ENCODE measurements around the gene NTSR1. TPM values are rescaled to one million over a fixed set of nuclear protein-coding genes. Genes with fewer than 3 reads are reported as not detected.

Gene NTSR1
- total RNA-seq, 1 experiment from 2014 or later, result 44.1 TPM

- Histone ChIP-seq H3K36me3 (ENCODE audit: control insufficient read depth, insufficient read depth, low read length) (peaks cover 3% of the 10 kb centered on the region; the same call in 1 of the 2 replicates), H3K4me3 (ENCODE audit: low read depth in 2 of 2, low read length in 2 of 2) (peak overlapping the region; percentile 55 to 86), H3K4me1 (ENCODE audit: control insufficient read depth, insufficient read depth, low read length) (peaks cover 66% of the 10 kb centered on the region), H3K9me3 (ENCODE audit: control insufficient read depth, insufficient read depth, low read depth, low read length) (no peaks in the 10 kb centered on the region), H3K27me3 (ENCODE audit: control insufficient read depth, insufficient read depth, low read length) (no peaks in the 10 kb centered on the region), H3K27ac (ENCODE audit: low read length) (peak overlapping the region; percentile 89)
- BruUV-seq (replicated peaks), result no TSS peak
- ChIA-PET POLR2A (no interaction called here), CTCF (no interaction called here)
- intact Hi-C loops (cut with micrococcal nuclease; ENCODE audit: unreplicated experiment) (no loop called here), in situ Hi-C loops (cut with HindIII; ENCODE audit: low pct_unique_long_range_greater_than_20kb, low sequenced_read_pairs) (no loop called here)
- DNase-seq (ENCODE audit: low read depth, low spot score), result no peak
- ATAC-seq, result peak; percentile 64
- TF ChIP-seq TCF7L2 (IDR thresholded peaks at IDR 0.05; ENCODE audit: low read depth, low read length) (peak; percentile 28), REST (IDR thresholded peaks at IDR 0.05; ENCODE audit: insufficient read depth in 1 of 2, low read depth in 2 of 2, low read length in 1 of 2) (no peak)
Measured at GRCh38 chr20:62710886-62711702, 2.5 kb downstream of the NTSR1 start.

DNA sequence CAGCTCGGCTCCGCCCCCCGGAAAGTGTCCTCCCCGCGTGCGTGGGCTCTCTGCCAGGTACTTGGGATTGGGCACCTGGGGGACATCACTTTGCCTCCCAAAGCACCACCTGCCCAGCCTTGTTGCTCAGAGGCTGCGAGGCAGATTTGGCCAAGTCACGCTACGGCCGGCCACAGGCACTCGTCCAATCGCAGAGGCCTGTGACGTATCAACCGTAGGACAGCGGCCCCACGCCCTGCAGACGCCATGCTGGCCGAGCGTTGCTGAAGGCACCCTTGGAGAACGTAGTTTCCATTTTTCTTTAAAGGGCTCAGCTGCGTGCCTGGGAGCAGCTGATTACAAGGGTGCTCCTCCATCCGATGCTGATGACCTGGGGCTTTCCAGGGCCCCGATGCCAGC is 3.1 kb downstream of the NTSR1 start:
- BruUV-seq (replicated peaks), result no TSS peak
- H3K4me3 ChIP-seq (ENCODE audit: low read depth in 2 of 2, low read length in 2 of 2), result peak overlapping the region; percentile 55 to 86
- CTCF ChIA-PET, result no interaction called here
- POLR2A ChIA-PET, result no interaction called here
- TF ChIP-seq POLR2AphosphoS5 (IDR thresholded peaks at IDR 0.05; ENCODE audit: low read depth, low read length) (peak; percentile 54; the same call in 1 of the 2 replicates), TCF7L2 (IDR thresholded peaks at IDR 0.05; ENCODE audit: low read depth, low read length) (no peak), SIN3A (IDR thresholded peaks at IDR 0.05; ENCODE audit: borderline replicate concordance, insufficient read depth, low read depth, low read length) (peak; percentile 75; the same call in 1 of the 2 replicates)
- peaks cover 66% of the 10 kb centered on the region for H3K4me1 ChIP-seq (ENCODE audit: control insufficient read depth, insufficient read depth, low read length)
- intact Hi-C loops (cut with micrococcal nuclease; ENCODE audit: unreplicated experiment), result no loop called here
- no peaks in the 10 kb centered on the region for H3K9me3 ChIP-seq (ENCODE audit: control insufficient read depth, insufficient read depth, low read depth, low read length)
- in situ Hi-C loops (cut with HindIII; ENCODE audit: low pct_unique_long_range_greater_than_20kb, low sequenced_read_pairs), result no loop called here
- peak overlapping the region; percentile 89 for H3K27ac ChIP-seq (ENCODE audit: low read length)
- H3K27me3 ChIP-seq (ENCODE audit: control insufficient read depth, insufficient read depth, low read length), result no peaks in the 10 kb centered on the region
- DNase-seq (ENCODE audit: low read depth, low spot score) (no peak), ATAC-seq (peak; percentile 29)
- peaks cover 3% of the 10 kb centered on the region; the same call in 1 of the 2 replicates for H3K36me3 ChIP-seq (ENCODE audit: control insufficient read depth, insufficient read depth, low read length)

- Histone ChIP-seq H3K27ac (ENCODE audit: low read length) (peak overlapping the region; percentile 89), H3K4me1 (ENCODE audit: control insufficient read depth, insufficient read depth, low read length) (peaks cover 64% of the 10 kb centered on the region), H3K27me3 (ENCODE audit: control insufficient read depth, insufficient read depth, low read length) (no peaks in the 10 kb centered on the region), H3K4me3 (ENCODE audit: low read depth in 2 of 2, low read length in 2 of 2) (peak overlapping the region; percentile 55 to 86; a peak in 3 of 4 replicates), H3K9me3 (ENCODE audit: control insufficient read depth, insufficient read depth, low read depth, low read length) (no peaks in the 10 kb centered on the region), H3K36me3 (ENCODE audit: control insufficient read depth, insufficient read depth, low read length) (peaks cover 3% of the 10 kb centered on the region; the same call in 1 of the 2 replicates)
- ATAC-seq, result no peak
- ChIA-PET CTCF (no interaction called here), POLR2A (no interaction called here)
- intact Hi-C loops (cut with micrococcal nuclease; ENCODE audit: unreplicated experiment), result no loop called here
- no TSS peak for BruUV-seq (replicated peaks)
- DNase-seq (ENCODE audit: low read depth, low spot score), result no peak
- in situ Hi-C loops (cut with HindIII; ENCODE audit: low pct_unique_long_range_greater_than_20kb, low sequenced_read_pairs), result no loop called here
- TF ChIP-seq TCF7L2 (IDR thresholded peaks at IDR 0.05; ENCODE audit: low read depth, low read length), result no peak
Measured at GRCh38 chr20:62712606-62713005, 4.0 kb downstream of the NTSR1 start.

All from Panc1 (cell line).